HG02943 (cell line): ENCODE data around the gene PPFIBP2.

Experiments
- ATAC-seq: cut with Tn5 transposase; IDR thresholded peaks from one replicate; pipeline ENCODE4 v1.9.1; 2021; ENCODE audit warnings: mild to moderate bottlenecking, low read depth, moderate library complexity; ENCODE audit not compliant: unreplicated experiment

The PPFIBP2 gene

GRCh38 chr11:7677071-7677470 lies 163.3 kb downstream of the PPFIBP2 start:
- no peak for ATAC-seq

- no peak for ATAC-seq
Observed at GRCh38 chr11:7677796-7678201, 164.0 kb downstream of the PPFIBP2 start.

GRCh38 chr11:7683571-7683970 lies 169.8 kb downstream of the PPFIBP2 start:
- ATAC-seq = no peak

- ATAC-seq = no peak
Observed at GRCh38 chr11:7686761-7687160, 173.0 kb downstream of the PPFIBP2 start.

- no peak for ATAC-seq
Observed at GRCh38 chr11:7687386-7687785, 173.6 kb downstream of the PPFIBP2 start.

GRCh38 chr11:7688238-7688826 lies 174.5 kb downstream of the PPFIBP2 start:
- ATAC-seq = peak; percentile 77

- ATAC-seq = no peak
Observed at GRCh38 chr11:7689239-7689638, 175.4 kb downstream of the PPFIBP2 start.

GRCh38 chr11:7690648-7691047 lies 176.8 kb downstream of the PPFIBP2 start:
- ATAC-seq = no peak

- ATAC-seq = no peak
Observed at GRCh38 chr11:7691759-7692350, 178.1 kb downstream of the PPFIBP2 start.

GRCh38 chr11:7692426-7692825 lies 178.6 kb downstream of the PPFIBP2 start:
- no peak for ATAC-seq

GRCh38 chr11:7694235-7694634 lies 180.4 kb downstream of the PPFIBP2 start:
- no peak for ATAC-seq

GRCh38 chr11:7696424-7696823 lies 182.6 kb downstream of the PPFIBP2 start:
- ATAC-seq = no peak
